GM03348 (cell line): ENCODE data around the gene LRRC38.
"Not testable (repeated sequence)": the region's sequence is repeated elsewhere in the genome, so short reads cannot be mapped to it uniquely, and the experiment has no call there.

ENCODE experiments used
- DNase-seq: peaks from one replicate; pipeline ENCODE4 v3.0.0; 2012; ENCODE audit warnings: low spot score

Gene LRRC38

DNA sequence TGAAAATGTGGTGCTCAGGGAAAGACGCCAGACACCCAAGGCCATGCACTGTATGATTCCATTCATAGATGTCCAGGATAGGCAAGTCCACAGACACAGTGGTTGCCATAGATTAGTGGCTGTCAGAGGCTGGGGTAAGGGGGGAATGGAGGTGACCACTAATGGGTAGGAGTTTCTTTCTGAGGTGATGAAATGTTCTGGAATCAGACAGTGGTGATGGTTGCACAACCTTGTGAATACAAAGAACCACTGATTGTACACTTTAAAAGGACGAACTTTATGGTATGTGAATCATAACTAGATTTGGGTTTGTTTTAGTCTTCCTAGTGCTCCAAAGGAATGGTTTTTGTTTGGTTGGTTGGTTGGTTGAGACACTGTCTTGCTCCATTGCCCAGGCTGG lies 51.8 kb downstream of the LRRC38 start:
- no peak for DNase-seq

GRCh38 chr1:13456904-13457532 lies 56.8 kb downstream of the LRRC38 start:
- DNase-seq = no peak

DNA sequence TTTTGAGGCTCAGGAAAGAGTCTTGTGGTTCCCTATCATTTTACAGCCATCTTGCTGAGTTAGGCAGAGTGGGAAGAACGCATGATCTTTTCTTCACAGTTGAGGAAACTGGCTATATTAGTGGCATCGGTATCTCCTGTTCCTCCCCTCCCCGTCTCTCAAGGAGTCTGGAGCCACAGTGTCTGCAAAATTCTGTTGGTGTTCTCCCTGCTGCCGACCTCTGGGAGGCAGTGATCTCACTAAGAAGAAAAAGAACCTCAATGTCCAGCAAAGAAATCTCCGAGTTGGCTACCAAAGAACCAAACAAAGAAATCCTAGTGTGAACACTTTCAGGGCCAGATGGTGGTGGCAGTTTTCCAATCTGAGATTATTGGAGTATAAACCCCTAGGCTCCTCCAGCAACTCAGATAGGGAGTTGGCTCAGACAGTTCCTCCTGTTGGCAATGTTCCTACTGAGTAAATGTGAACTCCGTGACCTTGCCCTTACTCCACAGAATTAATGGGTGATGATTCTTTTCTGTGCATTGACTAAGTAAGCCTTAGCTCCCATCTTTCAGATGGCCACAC lies 62.3 kb downstream of the LRRC38 start:
- DNase-seq = no peak

DNA sequence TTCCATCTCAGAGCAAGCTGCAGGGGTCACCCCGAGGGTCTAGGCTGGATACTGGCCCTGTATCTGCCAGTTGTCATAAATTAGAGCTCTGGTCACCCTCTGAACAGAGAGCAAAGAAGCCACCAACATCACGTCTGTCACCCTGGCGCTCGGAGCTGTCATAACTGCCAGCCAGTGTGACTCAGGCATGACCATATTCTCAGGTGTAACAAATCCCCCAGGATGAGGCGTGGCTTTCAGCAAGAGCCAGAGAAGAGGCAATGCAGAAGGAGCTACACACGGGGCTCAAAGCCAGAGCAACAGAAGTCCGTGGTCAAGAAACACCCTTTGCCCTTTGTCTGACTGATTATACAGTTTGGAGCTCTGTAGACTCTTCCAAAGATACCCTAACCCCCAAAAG lies 63.6 kb downstream of the LRRC38 start:
- no peak for DNase-seq

DNA sequence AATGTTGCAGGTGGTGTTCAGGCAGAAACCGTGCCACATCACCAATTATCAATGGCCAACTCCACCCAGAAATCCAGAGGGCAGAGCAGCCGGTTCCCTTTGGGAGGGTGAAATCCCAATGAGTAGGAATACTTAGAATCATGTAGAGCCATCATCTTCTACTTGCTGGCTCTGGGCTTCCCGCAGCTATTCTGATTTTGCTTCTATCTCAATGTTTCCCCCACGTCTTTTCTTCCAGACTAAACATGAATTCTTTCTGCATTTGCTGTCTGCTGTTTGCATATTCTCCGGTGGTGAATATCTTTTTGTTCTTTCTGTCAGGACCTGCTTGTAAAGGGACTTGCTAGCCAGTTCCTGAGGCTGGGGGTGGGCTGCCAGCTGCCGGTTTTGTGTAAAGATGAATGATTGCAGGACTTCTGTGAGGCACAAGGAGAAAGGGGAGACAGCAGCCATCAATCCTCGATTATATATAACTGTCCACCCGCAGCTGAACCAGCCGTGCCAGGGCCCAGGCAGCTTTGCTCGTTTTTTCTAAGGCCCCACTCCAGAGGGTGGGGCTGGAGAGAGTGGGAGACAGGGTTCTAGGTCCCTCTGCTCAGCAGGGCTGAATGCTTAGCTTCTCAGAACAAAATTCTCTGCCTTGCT lies 70.3 kb downstream of the LRRC38 start:
- no peak for DNase-seq

DNA sequence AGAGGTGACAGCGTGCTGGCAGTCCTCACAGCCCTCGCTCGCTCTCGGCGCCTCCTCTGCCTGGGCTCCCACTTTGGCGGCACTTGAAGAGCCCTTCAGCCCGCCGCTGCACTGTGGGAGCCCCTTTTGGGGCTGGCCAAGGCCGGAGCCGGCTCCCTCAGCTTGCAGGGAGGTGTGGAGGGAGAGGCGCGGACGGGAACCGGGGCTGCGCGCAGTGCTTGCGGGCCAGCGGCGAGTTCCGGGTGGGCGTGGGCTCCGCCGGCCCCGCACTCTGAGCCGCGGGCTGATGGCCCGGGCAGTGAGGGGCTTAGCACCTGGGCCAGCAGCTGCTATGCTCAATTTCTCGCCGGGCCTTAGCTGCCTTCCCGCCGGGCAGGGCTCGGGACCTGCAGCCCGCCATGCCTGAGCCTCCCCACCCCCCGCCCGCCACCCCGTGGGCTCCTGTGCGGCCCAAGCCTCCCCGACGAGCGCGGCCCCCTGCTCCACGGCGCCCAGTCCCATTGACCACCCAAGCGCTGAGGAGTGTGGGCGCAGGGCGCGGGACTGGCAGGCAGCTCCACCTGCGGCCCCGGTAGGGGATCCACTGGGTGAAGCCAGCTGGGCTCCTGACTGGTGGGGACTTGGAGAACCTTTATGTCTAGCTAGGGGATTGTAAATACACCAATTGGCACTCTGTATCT lies 74.6 kb downstream of the LRRC38 start:
- not testable (repeated sequence) for DNase-seq

DNA sequence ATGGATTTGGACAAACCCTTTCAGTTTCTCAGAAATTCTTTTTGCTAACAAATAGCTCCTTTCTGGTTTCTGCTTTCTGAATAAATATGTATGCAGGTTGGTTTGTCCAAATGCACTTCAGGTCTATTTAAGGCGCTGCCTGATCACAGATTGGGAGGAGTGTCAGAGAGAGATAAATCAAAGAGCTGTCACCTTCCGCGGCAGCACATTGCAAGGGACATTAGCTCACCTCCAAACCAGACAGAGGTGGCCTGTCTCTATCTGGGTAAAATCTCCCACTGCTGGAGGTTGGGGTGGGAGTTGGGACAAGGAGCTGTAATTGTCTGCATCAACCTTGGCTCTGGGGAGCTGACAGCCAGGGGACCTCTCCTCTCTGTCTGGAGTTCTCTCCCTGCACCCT lies 78.3 kb downstream of the LRRC38 start:
- no peak for DNase-seq

- not testable (repeated sequence) for DNase-seq
Measured at GRCh38 chr1:13433694-13434358, 80.0 kb downstream of the LRRC38 start.

DNA sequence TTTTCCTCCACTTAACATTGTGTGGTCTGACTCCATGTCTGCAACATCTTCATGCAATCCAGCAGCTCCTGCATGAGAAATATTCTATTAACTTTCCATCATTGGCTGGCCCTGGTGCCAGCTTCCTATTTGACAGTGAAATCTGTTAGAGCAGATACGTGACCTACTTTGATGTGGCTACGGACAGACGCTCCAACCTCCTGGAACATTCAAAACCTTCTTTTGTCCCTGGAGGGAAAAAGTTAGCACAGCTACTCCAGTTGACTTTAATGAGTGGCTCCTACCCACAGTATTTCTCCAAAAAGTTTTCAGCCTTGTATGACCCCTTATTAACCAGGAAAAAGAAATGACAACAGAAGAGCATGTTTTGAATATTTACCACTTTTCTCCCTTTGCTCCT lies 81.6 kb downstream of the LRRC38 start:
- DNase-seq = no peak

GRCh38 chr1:13430495-13430894 lies 83.3 kb downstream of the LRRC38 start:
- DNase-seq = no peak
